Stimulated activated naive CD4-positive, alpha-beta T cell (primary cell): ENCODE data around the gene HOXB3.

Experiments used
- DNase-seq, 6 experiments: peaks; one replicate each; lab custom pipeline; 2025; lab: John Stamatoyannopoulos, UW

The HOXB3 gene

GRCh38 chr17:48569674-48570324 lies 20.2 kb downstream of the HOXB3 start:
- DNase-seq: no peak

- no peak for DNase-seq
These were observed 20.8 kb downstream of the HOXB3 start for GRCh38 chr17:48569240-48569582.

DNA sequence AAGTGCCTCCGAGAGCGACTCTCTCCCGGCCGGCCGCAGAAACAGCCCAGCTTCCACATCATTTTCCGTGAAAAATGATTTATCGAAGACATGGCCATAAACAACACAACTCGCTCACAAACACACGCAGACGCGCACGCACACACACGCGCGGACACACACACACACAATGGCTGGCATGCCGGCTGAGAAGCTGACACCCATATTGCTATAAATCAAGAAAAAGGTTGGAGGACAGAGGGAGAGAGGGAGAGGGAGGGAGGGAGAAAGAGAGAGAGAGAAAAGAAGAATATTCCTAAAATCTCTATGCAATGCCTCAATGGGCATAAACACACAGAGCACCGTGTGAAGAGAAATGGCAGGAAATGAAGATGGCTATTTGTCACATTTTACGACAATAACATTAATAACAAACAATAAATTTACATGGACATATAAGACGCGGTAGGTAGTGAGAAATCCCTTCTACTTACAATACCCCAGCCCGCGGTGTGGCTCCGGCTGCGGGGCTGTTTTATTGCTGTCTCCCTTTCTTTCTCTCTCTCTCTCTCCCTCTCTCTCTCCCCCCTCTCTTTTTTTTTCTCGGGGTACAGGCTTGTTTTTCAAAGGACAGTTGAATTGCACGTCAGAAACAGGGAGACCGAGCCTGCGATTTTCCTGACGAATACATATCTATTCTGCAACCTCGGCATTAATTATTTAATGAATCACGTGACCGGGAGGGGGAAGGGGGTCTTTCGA lies 21.4 kb downstream of the HOXB3 start:
- DNase-seq: no peak

- no peak for DNase-seq
These were observed 22.2 kb downstream of the HOXB3 start for GRCh38 chr17:48567646-48568354.

DNA sequence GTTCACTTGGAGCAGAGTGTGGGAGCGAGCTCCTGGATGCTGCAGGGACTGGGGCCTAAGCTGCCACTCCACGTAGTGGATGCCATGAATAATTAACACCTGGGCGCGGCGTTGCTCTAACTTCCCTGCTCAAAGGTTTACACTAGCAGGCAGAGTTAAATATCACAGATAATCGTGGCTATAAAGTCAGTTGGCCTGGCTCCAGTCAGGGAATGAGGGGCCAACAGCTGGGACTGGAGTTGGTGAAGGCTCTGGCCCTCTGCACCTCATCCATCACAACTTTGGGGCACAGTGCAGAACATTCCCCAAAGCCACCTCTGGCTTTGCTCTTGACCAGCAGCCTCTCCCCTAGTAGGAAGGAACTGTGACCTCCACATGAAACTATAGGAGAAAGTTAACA lies 22.8 kb downstream of the HOXB3 start:
- no peak for DNase-seq

- no peak for DNase-seq
These were observed 23.3 kb downstream of the HOXB3 start for GRCh38 chr17:48566717-48567116.

- DNase-seq: no peak
These were observed 23.9 kb downstream of the HOXB3 start for GRCh38 chr17:48565925-48566710.

DNA sequence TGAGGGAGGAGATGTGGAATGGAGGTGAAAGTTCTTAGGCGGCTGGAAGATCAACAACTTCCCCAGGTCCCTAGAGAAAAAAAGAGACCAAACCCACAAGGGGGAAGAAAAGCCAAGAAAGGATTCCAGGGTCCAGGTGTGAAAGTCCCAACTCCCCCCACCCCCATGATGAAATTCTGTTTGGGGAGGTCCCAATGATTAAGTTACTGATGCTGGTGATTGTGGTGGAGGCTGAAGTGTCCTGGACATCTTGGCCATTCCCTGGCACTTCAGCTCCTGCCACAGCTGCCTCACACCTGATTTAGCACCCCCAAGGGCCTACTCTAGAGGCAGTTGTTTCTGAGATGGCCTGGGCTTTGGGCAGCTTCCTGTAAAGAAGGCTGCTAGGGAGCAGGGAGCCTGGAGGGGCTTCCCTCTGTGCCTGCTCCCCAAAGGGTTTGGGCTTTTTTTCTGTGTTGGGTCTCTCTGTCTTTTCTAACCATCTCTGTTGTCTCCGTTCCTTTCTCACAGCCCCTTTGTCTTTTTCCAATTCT lies 25.0 kb downstream of the HOXB3 start:
- no peak for DNase-seq

DNA sequence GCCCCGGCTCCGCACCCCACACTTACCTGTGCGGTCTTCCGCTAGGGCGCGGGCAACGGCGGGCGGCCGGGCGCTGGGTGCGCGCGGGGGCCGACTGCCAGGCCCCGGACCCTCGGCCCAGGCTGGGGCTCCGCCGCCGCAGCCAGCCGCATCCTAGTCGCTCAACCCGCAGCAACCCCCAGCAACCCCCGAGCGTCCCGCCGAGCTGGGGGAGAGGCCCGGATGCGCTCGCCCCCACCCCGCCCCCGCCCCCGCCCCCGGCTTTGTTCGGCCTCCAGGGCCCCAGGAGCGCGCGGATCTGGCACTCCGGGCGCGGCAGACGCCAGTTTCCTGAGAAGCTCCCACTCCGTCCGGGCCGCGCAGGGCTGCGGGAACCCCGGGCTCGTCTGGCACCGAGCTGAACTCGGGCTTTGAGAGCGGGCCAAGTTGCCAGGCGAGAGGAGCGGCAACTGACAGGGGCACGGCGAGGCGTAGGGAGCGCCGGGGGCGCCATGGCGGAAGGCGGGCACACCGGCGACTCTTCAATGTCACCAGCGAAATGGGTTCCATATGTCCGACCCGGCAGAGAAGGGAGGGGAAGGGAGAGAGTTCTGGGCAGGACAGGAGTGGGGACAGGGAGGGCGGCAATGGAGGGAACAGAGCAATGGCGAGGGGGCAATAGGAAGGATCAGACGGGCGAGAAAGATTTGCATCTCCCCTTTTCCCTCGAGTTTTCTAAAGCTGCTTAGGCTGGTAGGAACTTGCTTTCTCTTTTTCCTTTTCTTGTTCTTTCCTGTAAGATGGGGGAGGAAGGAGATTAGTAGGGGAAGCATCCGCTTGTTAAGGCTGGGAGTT lies 25.6 kb downstream of the HOXB3 start:
- DNase-seq: no peak

GRCh38 chr17:48563867-48564187 lies 26.2 kb downstream of the HOXB3 start:
- no peak for DNase-seq

GRCh38 chr17:48563385-48563838 lies 26.6 kb downstream of the HOXB3 start:
- no peak for DNase-seq

- DNase-seq: no peak
These were observed 27.1 kb downstream of the HOXB3 start for GRCh38 chr17:48562934-48563333.

DNA sequence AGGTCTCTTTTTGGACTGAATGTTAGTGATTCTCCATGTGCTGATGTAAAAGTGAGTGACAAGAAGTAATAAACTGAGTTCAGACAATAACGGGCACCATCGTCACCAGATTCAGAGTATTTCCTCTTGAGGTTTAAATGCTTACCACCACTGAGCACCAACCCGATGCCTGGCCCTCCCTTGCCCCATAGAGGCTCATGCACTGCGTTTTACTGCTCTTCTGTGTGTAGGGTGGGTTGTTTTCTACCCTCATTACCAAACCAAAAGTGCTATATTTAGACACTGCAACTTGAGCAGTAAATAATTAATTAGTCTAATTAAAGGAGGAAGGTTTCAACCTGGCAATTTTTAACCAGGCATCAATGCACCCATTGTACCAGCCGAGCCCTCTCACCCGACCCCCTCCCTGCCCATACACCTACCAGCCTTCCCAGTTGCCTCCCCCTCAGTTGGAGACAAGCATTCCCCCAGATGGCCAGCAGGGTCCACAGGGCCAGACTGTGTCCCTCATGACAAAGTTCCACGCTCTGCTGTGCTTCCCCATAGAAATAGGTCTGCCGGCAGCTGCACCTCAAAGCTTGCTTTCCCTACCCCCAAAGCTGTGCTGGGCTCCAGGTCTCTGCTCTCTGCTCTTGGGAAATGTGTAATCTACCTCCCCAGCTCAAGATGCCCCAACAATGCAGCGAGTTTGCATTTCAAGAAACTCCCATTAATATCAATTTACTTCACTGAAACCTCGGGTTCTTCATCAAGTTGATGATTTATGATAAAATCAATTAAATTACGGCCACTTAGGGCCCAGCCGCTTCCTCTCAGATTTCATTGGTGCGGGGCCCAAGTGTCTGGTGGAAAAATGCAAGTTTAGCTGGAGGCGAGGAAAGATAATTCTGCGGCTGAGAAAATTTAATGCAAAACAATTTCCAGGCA lies 27.9 kb downstream of the HOXB3 start:
- DNase-seq: no peak

- DNase-seq: no peak
These were observed 29.9 kb downstream of the HOXB3 start for GRCh38 chr17:48559840-48560817.

- no peak for DNase-seq
These were observed 30.8 kb downstream of the HOXB3 start for GRCh38 chr17:48559122-48559839.

GRCh38 chr17:48558831-48559121 lies 31.3 kb downstream of the HOXB3 start:
- DNase-seq: no peak

GRCh38 chr17:48558057-48558830 lies 31.8 kb downstream of the HOXB3 start:
- no peak for DNase-seq
